ENCODE data around the gene HOXC5. TPM values are rescaled to one million over a fixed set of nuclear protein-coding genes. Genes with fewer than 3 reads are reported as not detected.

Gene HOXC5
- total and polyA plus RNA-seq, 4 donors: not detected

- H3K4me3 ChIP-seq (ENCODE audit: low read depth in 1 of 3, low read length in 3 of 3): no peak overlapping the region
- TF ChIP-seq JUND (IDR thresholded peaks at IDR 0.05) (no peak), SP1 (IDR thresholded peaks at IDR 0.05) (no peak), NR2F2 (IDR thresholded peaks at IDR 0.05) (no peak), ZBTB33 (IDR thresholded peaks at IDR 0.05) (no peak), EGR1 (IDR thresholded peaks at IDR 0.05; ENCODE audit: low read depth in 2 of 2) (no peak), REST (IDR thresholded peaks at IDR 0.05) (no peak), YY1 (IDR thresholded peaks at IDR 0.05) (no peak), MAX (IDR thresholded peaks at IDR 0.05) (no peak), ATF3 (IDR thresholded peaks at IDR 0.05) (no peak), HNF4G (IDR thresholded peaks at IDR 0.05) (no peak), CTCF (IDR thresholded peaks at IDR 0.05; ENCODE audit: low read depth, low read length, missing input control) (no peak), RAD21 (IDR thresholded peaks at IDR 0.05) (no peak), FOXA2 (IDR thresholded peaks at IDR 0.05) (no peak), GABPA (IDR thresholded peaks at IDR 0.05 in 1 of 2, conservative IDR thresholded peaks at IDR 0.05 in 1 of 2) (no peak), RXRA (IDR thresholded peaks at IDR 0.05) (no peak), TAF1 (conservative IDR thresholded peaks at IDR 0.05) (no peak), HNF4A (conservative IDR thresholded peaks at IDR 0.05) (no peak)
- H3K36me3 ChIP-seq (ENCODE audit: control insufficient read depth in 4 of 4, insufficient read depth in 3 of 4, low read depth in 1 of 4, low read length in 3 of 4): no peaks in the 10 kb centered on the region
- no peak overlapping the region for H3K27ac ChIP-seq (ENCODE audit: low read depth in 1 of 2, low read length in 2 of 2)
- 16% methylated on average over 10 of the region's 10 CpGs for WGBS
- H3K9me3 ChIP-seq (ENCODE audit: control insufficient read depth in 4 of 4, low read length in 3 of 4): peaks cover 0 to 5% (median 0%) of the 10 kb centered on the region in 4 donors
- peaks cover 3 to 41% (median 29%) of the 10 kb centered on the region in 4 donors for H3K27me3 ChIP-seq (ENCODE audit: control insufficient read depth in 4 of 4, insufficient read depth in 4 of 4, low read length in 3 of 4)
- peaks cover 2 to 19% (median 11%) of the 10 kb centered on the region in 4 donors for H3K4me1 ChIP-seq (ENCODE audit: control insufficient read depth in 4 of 4, insufficient read depth in 4 of 4, low read length in 3 of 4)
- DNase-seq (ENCODE audit: low spot score): no peak
- H3K9ac ChIP-seq (ENCODE audit: low read depth in 1 of 2, low read length in 2 of 2): no peak overlapping the region
Measured at GRCh38 chr12:54010053-54010971, 22.5 kb upstream of the HOXC5 start.

Data from liver (tissue), 9 donors.